ENCODE data around the gene SORBS1.

DNA sequence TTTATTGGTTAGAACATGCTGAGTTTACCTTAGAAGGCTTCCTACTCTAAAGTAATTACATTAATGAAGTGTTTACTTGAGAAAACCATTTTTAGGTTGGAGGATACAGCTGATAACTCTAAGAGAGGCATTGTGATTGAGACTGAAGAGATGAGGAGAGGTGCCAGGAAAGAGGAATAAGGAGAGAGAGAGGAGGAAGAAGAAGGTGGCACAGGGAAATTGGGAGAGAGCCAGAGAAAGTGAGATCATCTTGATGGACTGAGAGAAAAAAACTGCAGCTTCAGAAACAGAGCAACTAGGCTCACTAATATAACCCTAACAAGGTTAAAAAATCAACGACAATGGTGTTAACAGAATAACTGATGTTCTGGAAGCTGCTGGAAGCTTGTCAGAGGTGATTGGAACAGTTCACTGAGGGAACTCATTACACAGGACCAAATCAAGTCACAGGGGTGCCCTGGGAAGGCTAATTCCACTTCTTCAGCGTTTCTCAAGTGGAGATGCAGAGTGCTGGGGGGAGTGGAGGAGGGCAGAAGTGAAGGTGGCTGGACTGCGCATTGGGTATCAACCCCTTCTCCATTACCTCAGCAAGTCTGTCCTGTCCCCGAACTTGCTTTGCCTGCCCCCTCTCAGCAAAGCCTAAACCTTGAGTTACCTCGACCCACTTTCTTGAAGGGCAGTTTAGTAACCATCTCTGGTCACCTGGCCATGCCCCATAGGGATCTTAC is 6.9 kb upstream of the SORBS1 start:
- TF ChIP-seq, protein P1, sequence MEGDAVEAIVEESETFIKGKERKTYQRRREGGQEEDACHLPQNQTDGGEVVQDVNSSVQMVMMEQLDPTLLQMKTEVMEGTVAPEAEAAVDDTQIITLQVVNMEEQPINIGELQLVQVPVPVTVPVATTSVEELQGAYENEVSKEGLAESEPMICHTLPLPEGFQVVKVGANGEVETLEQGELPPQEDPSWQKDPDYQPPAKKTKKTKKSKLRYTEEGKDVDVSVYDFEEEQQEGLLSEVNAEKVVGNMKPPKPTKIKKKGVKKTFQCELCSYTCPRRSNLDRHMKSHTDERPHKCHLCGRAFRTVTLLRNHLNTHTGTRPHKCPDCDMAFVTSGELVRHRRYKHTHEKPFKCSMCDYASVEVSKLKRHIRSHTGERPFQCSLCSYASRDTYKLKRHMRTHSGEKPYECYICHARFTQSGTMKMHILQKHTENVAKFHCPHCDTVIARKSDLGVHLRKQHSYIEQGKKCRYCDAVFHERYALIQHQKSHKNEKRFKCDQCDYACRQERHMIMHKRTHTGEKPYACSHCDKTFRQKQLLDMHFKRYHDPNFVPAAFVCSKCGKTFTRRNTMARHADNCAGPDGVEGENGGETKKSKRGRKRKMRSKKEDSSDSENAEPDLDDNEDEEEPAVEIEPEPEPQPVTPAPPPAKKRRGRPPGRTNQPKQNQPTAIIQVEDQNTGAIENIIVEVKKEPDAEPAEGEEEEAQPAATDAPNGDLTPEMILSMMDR (IDR thresholded peaks at IDR 0.05) = no peak
- no peak for TF ChIP-seq EZH2phosphoT487 (IDR thresholded peaks at IDR 0.05)

All from neural progenitor cell (in vitro differentiated cells).